ENCODE measurements around the gene DPP6. TPM values are rescaled to one million over a fixed set of nuclear protein-coding genes. Genes with fewer than 3 reads are reported as not detected.

The DPP6 gene
- total RNA-seq, 1 experiment from 2014 or later = not detected

GRCh38 chr7:154406312-154406711 lies 354.1 kb downstream of the DPP6 start:
- Histone ChIP-seq H3K36me3 (ENCODE audit: low read depth, low read length) (no peaks in the 10 kb centered on the region), H3K79me2 (ENCODE audit: low read length) (no peaks in the 10 kb centered on the region), H3K9ac (ENCODE audit: low read length) (no peak overlapping the region), H4K20me1 (ENCODE audit: low read length) (no peaks in the 10 kb centered on the region), H3K27me3 (ENCODE audit: low read length) (no peaks in the 10 kb centered on the region), H3F3A (ENCODE audit: low read length, unreplicated experiment) (no peaks in the 10 kb centered on the region), H3K27ac (ENCODE audit: low read length) (no peak overlapping the region), H3K4me1 (ENCODE audit: insufficient read depth, low read length) (no peaks in the 10 kb centered on the region), H3K4me2 (ENCODE audit: low read length) (no peak overlapping the region), H3K4me3 (ENCODE audit: low read length) (no peak overlapping the region), H3K9me2 (replicated peaks; ENCODE audit: low read length) (no peaks in the 10 kb centered on the region), H2AFZ (ENCODE audit: low read length) (no peak overlapping the region), H3K9me3 (ENCODE audit: low read length) (0 out of 2 replicates have a peak, but pooled peaks cover 4% of the 10 kb centered on the region)
- no peak for ATAC-seq
- DNase-seq = no peak
- TF ChIP-seq CTCF (conservative IDR thresholded peaks at IDR 0.05; ENCODE audit: low read depth, low read length) = no peak
- TF ChIP-seq EZH2 (IDR thresholded peaks at IDR 0.05; ENCODE audit: low read length, unreplicated experiment) = no peak
- BruUV-seq (replicated peaks) = no TSS peak
- intact Hi-C loops (cut with micrococcal nuclease) = no loop called here
- ChIA-PET POLR2A (ENCODE audit: unreplicated experiment) (no interaction called here), CTCF (no interaction called here)

GRCh38 chr7:154409703-154410311 lies 357.6 kb downstream of the DPP6 start:
- no peaks in the 10 kb centered on the region for H3K9me2 ChIP-seq (replicated peaks; ENCODE audit: low read length)
- no peaks in the 10 kb centered on the region for H3K79me2 ChIP-seq (ENCODE audit: low read length)
- H3K36me3 ChIP-seq (ENCODE audit: low read depth, low read length) = no peaks in the 10 kb centered on the region
- no peaks in the 10 kb centered on the region for H3K4me1 ChIP-seq (ENCODE audit: insufficient read depth, low read length)
- TF ChIP-seq CTCF (conservative IDR thresholded peaks at IDR 0.05; ENCODE audit: low read depth, low read length) (no peak), EZH2 (IDR thresholded peaks at IDR 0.05; ENCODE audit: low read length, unreplicated experiment) (no peak), EZH2phosphoT487 (IDR thresholded peaks at IDR 0.05; ENCODE audit: borderline replicate concordance, low read length) (no peak)
- ATAC-seq = no peak
- BruUV-seq (replicated peaks) = no TSS peak
- no peak overlapping the region for H3K4me2 ChIP-seq (ENCODE audit: low read length)
- 0 out of 2 replicates have a peak, but pooled peaks cover 4% of the 10 kb centered on the region for H3K9me3 ChIP-seq (ENCODE audit: low read length)
- peak; percentile 22 for DNase-seq
- intact Hi-C loops (cut with micrococcal nuclease) = no loop called here
- no peak overlapping the region for H3K9ac ChIP-seq (ENCODE audit: low read length)
- no peaks in the 10 kb centered on the region for H3F3A ChIP-seq (ENCODE audit: low read length, unreplicated experiment)
- ChIA-PET POLR2A (ENCODE audit: unreplicated experiment) (no interaction called here), CTCF (no interaction called here)
- H2AFZ ChIP-seq (ENCODE audit: low read length) = no peak overlapping the region
- H4K20me1 ChIP-seq (ENCODE audit: low read length) = no peaks in the 10 kb centered on the region
- no peak overlapping the region for H3K4me3 ChIP-seq (ENCODE audit: low read length)
- H3K27ac ChIP-seq (ENCODE audit: low read length) = no peak overlapping the region
- no peaks in the 10 kb centered on the region for H3K27me3 ChIP-seq (ENCODE audit: low read length)

- no peak overlapping the region for H3K27ac ChIP-seq (ENCODE audit: low read length)
- ChIA-PET CTCF (no interaction called here), POLR2A (ENCODE audit: unreplicated experiment) (no interaction called here)
- DNase-seq (no peak), ATAC-seq (no peak)
- no peak overlapping the region for H2AFZ ChIP-seq (ENCODE audit: low read length)
- no peak overlapping the region for H3K9ac ChIP-seq (ENCODE audit: low read length)
- no peaks in the 10 kb centered on the region for H3F3A ChIP-seq (ENCODE audit: low read length, unreplicated experiment)
- intact Hi-C loops (cut with micrococcal nuclease) = no loop called here
- H4K20me1 ChIP-seq (ENCODE audit: low read length) = no peaks in the 10 kb centered on the region
- H3K79me2 ChIP-seq (ENCODE audit: low read length) = no peaks in the 10 kb centered on the region
- no peak overlapping the region for H3K4me2 ChIP-seq (ENCODE audit: low read length)
- H3K36me3 ChIP-seq (ENCODE audit: low read depth, low read length) = no peaks in the 10 kb centered on the region
- no peaks in the 10 kb centered on the region for H3K27me3 ChIP-seq (ENCODE audit: low read length)
- TF ChIP-seq CTCF (conservative IDR thresholded peaks at IDR 0.05; ENCODE audit: low read depth, low read length) (no peak), EZH2 (IDR thresholded peaks at IDR 0.05; ENCODE audit: low read length, unreplicated experiment) (no peak), EZH2phosphoT487 (IDR thresholded peaks at IDR 0.05; ENCODE audit: borderline replicate concordance, low read length) (no peak)
- H3K4me1 ChIP-seq (ENCODE audit: insufficient read depth, low read length) = no peaks in the 10 kb centered on the region
- no peak overlapping the region for H3K4me3 ChIP-seq (ENCODE audit: low read length)
- H3K9me2 ChIP-seq (replicated peaks; ENCODE audit: low read length) = no peaks in the 10 kb centered on the region
- 0 out of 2 replicates have a peak, but pooled peaks cover 4% of the 10 kb centered on the region for H3K9me3 ChIP-seq (ENCODE audit: low read length)
- BruUV-seq (replicated peaks) = no TSS peak
Measured at GRCh38 chr7:154412105-154412504, 359.9 kb downstream of the DPP6 start.
